ENCODE results near the gene RGL3. TPM values are rescaled to one million over a fixed set of nuclear protein-coding genes. Genes with fewer than 3 reads are reported as not detected.
"Not testable (repeated sequence)": the region's sequence is repeated elsewhere in the genome, so short reads cannot be mapped to it uniquely, and the experiment has no call there.

RGL3 gene
- total RNA-seq, 4 donors from 2014 or later, result 0.25 to 3.7 (median 1.3) TPM

GRCh38 chr19:11461453-11461852, 42.3 kb upstream of the RGL3 start:
- WGBS, 2 donors (ENCODE audit: low coverage in 1 of 2), result no CpG with 5 or more reads among the region's 2 CpGs
- no peaks in the 10 kb centered on the region for H3K36me3 ChIP-seq
- no peak for ATAC-seq
- no peaks in the 10 kb centered on the region for H3K4me1 ChIP-seq
- no peaks in the 10 kb centered on the region for H3K9me3 ChIP-seq
- H3K4me3 ChIP-seq, result no peak overlapping the region
- peaks cover 41% of the 10 kb centered on the region for H3K27me3 ChIP-seq
- no peak overlapping the region for H3K27ac ChIP-seq
- no peak for TF ChIP-seq POLR2AphosphoS5 (IDR thresholded peaks at IDR 0.05)
- TF ChIP-seq EP300 (IDR thresholded peaks at IDR 0.05), result no peak
- no peak for TF ChIP-seq CTCF (IDR thresholded peaks at IDR 0.05)
- TF ChIP-seq POLR2A (IDR thresholded peaks at IDR 0.05), result no peak

GRCh38 chr19:11460207-11460606, 41.1 kb upstream of the RGL3 start:
- no peak overlapping the region for H3K27ac ChIP-seq
- 48 to 51% methylated on average over 4 of the region's 4 CpGs for WGBS, 2 donors (ENCODE audit: low coverage in 1 of 2)
- H3K4me1 ChIP-seq, result no peaks in the 10 kb centered on the region
- TF ChIP-seq POLR2A (IDR thresholded peaks at IDR 0.05), result no peak
- TF ChIP-seq CTCF (IDR thresholded peaks at IDR 0.05), result no peak
- no peak for TF ChIP-seq EP300 (IDR thresholded peaks at IDR 0.05)
- no peak for TF ChIP-seq POLR2AphosphoS5 (IDR thresholded peaks at IDR 0.05)
- no peaks in the 10 kb centered on the region for H3K36me3 ChIP-seq
- no peaks in the 10 kb centered on the region for H3K9me3 ChIP-seq
- no peak overlapping the region for H3K4me3 ChIP-seq
- peaks cover 29% of the 10 kb centered on the region for H3K27me3 ChIP-seq
- ATAC-seq, result no peak

- H3K27me3 ChIP-seq, result peaks cover 31% of the 10 kb centered on the region
- not testable (repeated sequence) for H3K36me3 ChIP-seq, H3K4me3 ChIP-seq, H3K27ac ChIP-seq, ATAC-seq, H3K9me3 ChIP-seq, H3K4me1 ChIP-seq
- 78% methylated on average over 11 of the region's 11 CpGs; no CpG with 5 or more reads in 1 of the 2 donors for WGBS, 2 donors (ENCODE audit: low coverage in 1 of 2)
These were observed 39.8 kb upstream of the RGL3 start for GRCh38 chr19:11458912-11459311.

- Histone ChIP-seq H3K27me3 (peaks cover 36% of the 10 kb centered on the region), H3K9me3 (no peaks in the 10 kb centered on the region), H3K27ac (no peak overlapping the region), H3K4me3 (no peak overlapping the region), H3K36me3 (no peaks in the 10 kb centered on the region), H3K4me1 (no peaks in the 10 kb centered on the region)
- 82 to 91% methylated on average over 2 to 6 of the region's 19 CpGs for WGBS, 2 donors (ENCODE audit: low coverage in 1 of 2)
- TF ChIP-seq POLR2A (IDR thresholded peaks at IDR 0.05) (no peak), CTCF (IDR thresholded peaks at IDR 0.05) (no peak), EP300 (IDR thresholded peaks at IDR 0.05) (no peak)
- ATAC-seq, result no peak
These were observed 39.3 kb upstream of the RGL3 start for GRCh38 chr19:11458236-11458900.

GRCh38 chr19:11457831-11458230, 38.7 kb upstream of the RGL3 start:
- H3K36me3 ChIP-seq, result no peaks in the 10 kb centered on the region
- H3K27ac ChIP-seq, result no peak overlapping the region
- TF ChIP-seq POLR2A (IDR thresholded peaks at IDR 0.05), result no peak
- TF ChIP-seq POLR2AphosphoS5 (IDR thresholded peaks at IDR 0.05), result no peak
- no peak for TF ChIP-seq EP300 (IDR thresholded peaks at IDR 0.05)
- TF ChIP-seq CTCF (IDR thresholded peaks at IDR 0.05), result no peak
- no peaks in the 10 kb centered on the region for H3K4me1 ChIP-seq
- H3K4me3 ChIP-seq, result no peak overlapping the region
- no peak for ATAC-seq
- 66 to 100% methylated on average over 3 to 4 of the region's 20 CpGs for WGBS, 2 donors (ENCODE audit: low coverage in 1 of 2)
- no peaks in the 10 kb centered on the region for H3K9me3 ChIP-seq
- H3K27me3 ChIP-seq, result peaks cover 41% of the 10 kb centered on the region

Measured in gastroesophageal sphincter (tissue), 4 donors.